ENCODE data around the gene CDYL2. TPM values are rescaled to one million over a fixed set of nuclear protein-coding genes. Genes with fewer than 3 reads are reported as not detected.

The CDYL2 gene, protein sequence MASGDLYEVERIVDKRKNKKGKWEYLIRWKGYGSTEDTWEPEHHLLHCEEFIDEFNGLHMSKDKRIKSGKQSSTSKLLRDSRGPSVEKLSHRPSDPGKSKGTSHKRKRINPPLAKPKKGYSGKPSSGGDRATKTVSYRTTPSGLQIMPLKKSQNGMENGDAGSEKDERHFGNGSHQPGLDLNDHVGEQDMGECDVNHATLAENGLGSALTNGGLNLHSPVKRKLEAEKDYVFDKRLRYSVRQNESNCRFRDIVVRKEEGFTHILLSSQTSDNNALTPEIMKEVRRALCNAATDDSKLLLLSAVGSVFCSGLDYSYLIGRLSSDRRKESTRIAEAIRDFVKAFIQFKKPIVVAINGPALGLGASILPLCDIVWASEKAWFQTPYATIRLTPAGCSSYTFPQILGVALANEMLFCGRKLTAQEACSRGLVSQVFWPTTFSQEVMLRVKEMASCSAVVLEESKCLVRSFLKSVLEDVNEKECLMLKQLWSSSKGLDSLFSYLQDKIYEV
- total RNA-seq = 5.7 TPM

DNA sequence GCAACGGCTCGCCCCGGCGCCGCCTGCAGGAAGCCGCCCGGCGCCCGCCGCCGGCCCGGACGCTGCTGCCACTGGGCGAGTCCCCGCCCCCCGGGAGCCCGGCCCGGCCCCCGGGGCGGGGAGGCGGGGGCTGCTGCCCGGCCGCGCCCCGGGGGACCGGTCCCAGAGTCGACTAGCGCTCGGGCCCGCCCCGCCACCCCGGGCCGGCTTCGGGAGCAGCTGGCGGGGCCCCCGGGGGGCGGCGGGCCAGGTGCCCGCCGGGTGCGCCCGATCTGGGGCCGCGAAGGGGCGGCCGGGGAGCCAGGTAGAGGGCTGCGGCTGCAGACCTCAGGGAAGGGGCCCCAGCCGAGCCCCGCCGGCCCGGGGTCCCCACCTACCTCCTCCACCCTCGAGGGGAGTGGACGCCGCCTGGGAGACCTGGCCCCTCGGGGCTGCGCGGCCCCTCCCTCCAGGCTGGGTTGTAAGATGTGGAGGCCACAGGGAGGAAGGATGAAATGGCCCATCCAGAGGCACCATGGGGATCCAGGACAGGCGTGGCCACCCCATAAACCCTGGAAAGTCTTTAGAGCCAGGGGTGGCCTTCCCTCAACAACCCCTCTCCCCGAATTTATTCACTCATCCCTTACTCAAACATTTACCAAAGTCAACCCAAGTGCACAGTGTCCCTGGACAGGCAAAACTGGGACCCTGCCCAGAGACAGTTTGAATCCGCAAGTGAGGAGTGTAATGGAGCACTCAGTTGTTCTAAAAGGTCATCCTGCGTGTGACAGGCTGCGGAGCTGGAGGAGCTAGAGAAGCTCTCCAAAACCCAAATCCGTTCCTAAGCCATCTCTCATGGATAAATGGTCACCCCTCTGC lies at the start of gene CDYL2:
Gene CDYL2, minus strand, starts transcription at position 73 of the 858 bp plus-strand sequence. CDS start 425 bp downstream, outside the sequence.
- ATAC-seq (no peak), DNase-seq (ENCODE audit: low spot score) (no peak)
- intact Hi-C loops (cut with DNase I) = loop anchor here (5.0 kb wide), 1 partner anchor 1857 kb away; no protein-coding TSS in a partner anchor

DNA sequence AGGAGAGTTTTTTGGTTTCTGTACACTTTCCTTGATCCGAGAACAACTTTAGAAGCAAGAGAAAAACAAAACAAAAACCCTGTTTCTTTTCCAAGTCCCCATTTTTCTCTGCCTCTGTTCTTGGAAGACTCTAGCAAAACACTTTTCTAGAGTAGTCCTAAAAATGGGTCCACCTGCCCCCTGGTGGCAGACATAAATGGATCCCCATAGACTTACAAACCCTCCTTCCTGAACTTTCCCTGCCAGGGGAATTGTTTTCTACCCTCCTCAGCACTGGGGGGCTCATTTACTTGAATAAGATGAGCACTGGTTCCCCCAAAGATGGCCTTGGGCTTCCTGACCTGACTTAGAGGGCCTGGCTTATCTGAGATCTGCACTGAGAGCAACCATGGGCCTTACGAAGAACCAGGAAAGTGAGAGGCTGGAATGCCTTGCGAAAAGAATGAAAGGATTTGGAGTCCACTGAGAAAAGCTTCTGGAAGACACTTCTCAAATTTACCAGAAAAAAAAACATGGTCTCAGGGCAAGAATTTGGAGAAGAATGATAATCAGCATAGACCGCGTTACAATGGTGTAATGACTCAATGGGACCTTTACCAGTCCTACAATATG lies 48.0 kb upstream of the CDYL2 start:
- DNase-seq (ENCODE audit: low spot score) (no peak), ATAC-seq (no peak)
- intact Hi-C loops (cut with DNase I) = no loop called here

- DNase-seq (ENCODE audit: low spot score) = no peak
- ATAC-seq = no peak
- intact Hi-C loops (cut with DNase I) = no loop called here
Measured at GRCh38 chr16:80851831-80852230, 47.4 kb upstream of the CDYL2 start.

DNA sequence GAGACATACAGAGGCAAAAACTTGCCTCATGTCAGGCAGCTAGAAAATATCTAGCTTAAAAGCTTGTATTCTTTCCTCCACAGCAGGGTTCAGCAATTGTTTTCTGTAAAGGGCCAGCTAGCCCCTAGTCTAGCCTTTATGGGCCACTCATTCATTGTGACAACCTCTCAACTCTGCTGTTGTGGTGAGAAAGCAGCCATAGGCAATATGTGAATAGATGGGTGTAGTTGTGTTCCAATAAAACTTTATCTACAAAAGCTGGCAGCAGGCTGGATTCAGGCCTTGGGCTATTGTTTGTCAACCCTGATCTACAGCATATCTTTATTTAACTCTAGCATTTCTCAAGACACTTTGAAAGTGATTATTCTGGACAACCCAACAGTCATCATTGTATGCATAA lies 46.4 kb upstream of the CDYL2 start:
- intact Hi-C loops (cut with DNase I) = no loop called here
- ATAC-seq (no peak), DNase-seq (ENCODE audit: low spot score) (no peak)

DNA sequence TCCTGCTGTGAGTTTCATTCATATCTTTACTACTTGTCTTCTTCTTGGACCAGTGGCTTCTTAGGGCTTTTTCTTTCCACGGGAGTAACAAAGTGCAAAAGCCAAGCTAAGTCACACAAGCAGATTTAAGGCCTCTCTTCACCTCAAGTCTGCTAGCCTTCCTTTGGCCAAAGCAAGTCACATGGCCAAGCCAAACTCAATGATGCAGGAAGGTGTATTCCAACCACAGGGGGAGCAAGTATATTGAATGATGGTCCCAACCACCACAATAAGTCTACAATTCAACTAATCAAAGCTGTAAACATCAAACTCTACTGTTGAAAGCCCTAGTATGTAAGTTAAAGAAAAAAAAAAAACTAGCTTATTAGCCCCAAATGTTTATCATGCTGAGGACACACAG lies 44.5 kb upstream of the CDYL2 start:
- DNase-seq (ENCODE audit: low spot score) (no peak), ATAC-seq (no peak)
- intact Hi-C loops (cut with DNase I) = no loop called here

GRCh38 chr16:80846680-80847079 lies 42.3 kb upstream of the CDYL2 start:
- intact Hi-C loops (cut with DNase I) = no loop called here
- ATAC-seq = no peak
- no peak for DNase-seq (ENCODE audit: low spot score)

- intact Hi-C loops (cut with DNase I) = no loop called here
- DNase-seq (ENCODE audit: low spot score) = no peak
- ATAC-seq = no peak
Measured at GRCh38 chr16:80846275-80846674, 41.9 kb upstream of the CDYL2 start.

- intact Hi-C loops (cut with DNase I) = no loop called here
- no peak for DNase-seq (ENCODE audit: low spot score)
- no peak for ATAC-seq
Measured at GRCh38 chr16:80844395-80844794, 40.0 kb upstream of the CDYL2 start.

- ATAC-seq = no peak
- intact Hi-C loops (cut with DNase I) = no loop called here
- DNase-seq (ENCODE audit: low spot score) = no peak
Measured at GRCh38 chr16:80841231-80841630, 36.8 kb upstream of the CDYL2 start.

- DNase-seq (ENCODE audit: low spot score) = no peak
- no peak for ATAC-seq
- intact Hi-C loops (cut with DNase I) = no loop called here
Measured at GRCh38 chr16:80837533-80838147, 33.2 kb upstream of the CDYL2 start.

DNA sequence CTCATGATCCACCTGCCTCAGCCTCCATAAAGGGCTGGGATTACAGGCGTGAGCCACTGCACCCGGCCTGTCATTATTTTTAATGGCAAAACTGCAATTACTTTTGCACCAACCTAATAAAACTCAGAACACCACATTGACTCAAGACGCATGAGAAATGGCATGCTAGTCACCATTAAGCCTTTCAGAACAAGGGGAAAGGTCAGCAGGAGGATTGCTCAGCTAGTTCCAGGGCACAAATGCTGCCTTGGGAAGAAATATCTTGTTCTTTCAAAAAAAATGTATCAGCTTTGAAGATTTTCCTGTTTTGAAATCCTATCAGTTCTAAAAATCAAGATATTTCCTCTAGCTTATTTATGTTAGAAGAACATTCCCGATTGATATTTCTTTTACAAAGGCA lies 32.4 kb upstream of the CDYL2 start:
- ATAC-seq = no peak
- no peak for DNase-seq (ENCODE audit: low spot score)
- intact Hi-C loops (cut with DNase I) = no loop called here

GRCh38 chr16:80836202-80836601 lies 31.8 kb upstream of the CDYL2 start:
- no peak for DNase-seq (ENCODE audit: low spot score)
- intact Hi-C loops (cut with DNase I) = no loop called here
- no peak for ATAC-seq

DNA sequence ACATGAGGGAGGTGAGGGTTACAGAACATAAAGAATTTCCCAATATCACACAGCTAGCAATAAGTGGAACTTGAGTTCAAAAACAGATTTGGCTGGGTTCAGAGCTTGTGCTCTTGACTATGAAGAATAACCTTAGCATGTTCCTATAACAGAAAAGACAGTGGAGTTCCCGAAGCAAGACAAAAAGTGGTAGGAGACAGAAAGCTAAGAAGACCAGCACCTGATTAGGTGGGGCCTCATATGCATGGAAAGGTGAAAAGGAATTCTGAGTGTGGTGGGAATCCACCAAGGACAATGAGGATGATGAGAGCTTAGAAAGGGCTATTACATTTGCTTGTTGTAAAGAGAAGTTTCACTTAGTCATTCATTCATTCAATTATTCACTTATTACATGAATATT lies 26.6 kb upstream of the CDYL2 start:
- intact Hi-C loops (cut with DNase I) = no loop called here
- ATAC-seq = no peak

DNA sequence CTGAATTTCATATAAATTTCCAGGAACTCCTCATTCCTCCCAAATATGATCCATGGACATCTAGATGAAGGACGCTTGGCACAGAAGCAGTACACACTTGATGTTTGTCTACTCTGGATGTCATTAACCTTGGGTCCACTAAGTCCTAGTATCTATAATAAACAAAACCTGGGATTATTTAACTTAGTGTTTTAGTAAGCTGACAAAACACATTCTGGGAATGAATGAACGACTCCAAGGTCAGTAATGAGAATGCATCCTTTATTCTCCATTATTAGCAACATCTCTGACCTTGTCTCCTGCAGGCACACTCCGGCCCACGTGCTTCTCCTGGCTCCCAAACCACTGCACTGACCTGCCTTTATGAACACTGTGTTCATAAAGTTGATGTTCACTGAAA lies 24.1 kb upstream of the CDYL2 start:
- DNase-seq (ENCODE audit: low spot score) (no peak), ATAC-seq (no peak)
- intact Hi-C loops (cut with DNase I) = no loop called here

More for the DNA sequence above, 26.6 kb upstream of the CDYL2 start:
- no peak for DNase-seq (ENCODE audit: low spot score)

DNA sequence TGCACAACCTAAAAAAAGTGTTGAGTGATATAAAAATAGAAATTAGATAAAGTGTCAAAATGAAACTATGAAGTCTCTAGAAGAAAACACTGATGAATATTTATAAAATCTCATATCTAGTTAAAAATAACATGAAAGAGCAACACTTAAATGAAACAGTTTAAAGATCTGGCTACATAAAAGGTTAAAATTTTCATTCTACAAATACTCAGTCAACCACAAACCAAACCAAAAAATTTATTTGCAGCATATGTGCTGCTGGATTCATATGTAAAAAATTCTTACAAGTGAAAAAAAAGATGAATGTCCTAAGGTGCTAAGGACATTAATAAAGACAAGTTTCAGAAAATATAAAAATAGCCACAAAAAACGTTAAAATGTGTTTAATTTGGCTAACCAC lies 22.6 kb upstream of the CDYL2 start:
- no peak for ATAC-seq
- DNase-seq (ENCODE audit: low spot score) = no peak
- intact Hi-C loops (cut with DNase I) = no loop called here

DNA sequence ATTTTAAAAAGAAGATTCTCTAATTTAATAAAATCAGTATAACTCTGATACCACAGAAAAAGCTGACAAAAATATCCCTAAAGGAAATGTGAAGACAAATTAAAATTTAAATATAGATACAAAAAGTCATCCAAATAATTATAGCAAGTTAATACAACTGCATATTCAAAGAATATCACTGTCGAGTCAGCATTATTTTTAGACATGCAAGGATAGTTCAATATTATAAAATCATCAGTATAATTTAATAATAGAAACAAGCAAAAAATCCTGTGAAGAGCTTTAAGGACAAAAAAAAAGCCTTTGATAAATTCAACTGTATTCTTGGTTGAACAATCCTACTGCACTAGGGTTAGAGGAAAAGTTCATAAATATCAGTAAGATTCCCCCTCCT lies 21.0 kb upstream of the CDYL2 start:
- intact Hi-C loops (cut with DNase I) = no loop called here
- ATAC-seq (no peak), DNase-seq (ENCODE audit: low spot score) (no peak)

- DNase-seq (ENCODE audit: low spot score) (no peak), ATAC-seq (no peak)
- intact Hi-C loops (cut with DNase I) = no loop called here
Measured at GRCh38 chr16:80824623-80825364, 20.4 kb upstream of the CDYL2 start.

DNA sequence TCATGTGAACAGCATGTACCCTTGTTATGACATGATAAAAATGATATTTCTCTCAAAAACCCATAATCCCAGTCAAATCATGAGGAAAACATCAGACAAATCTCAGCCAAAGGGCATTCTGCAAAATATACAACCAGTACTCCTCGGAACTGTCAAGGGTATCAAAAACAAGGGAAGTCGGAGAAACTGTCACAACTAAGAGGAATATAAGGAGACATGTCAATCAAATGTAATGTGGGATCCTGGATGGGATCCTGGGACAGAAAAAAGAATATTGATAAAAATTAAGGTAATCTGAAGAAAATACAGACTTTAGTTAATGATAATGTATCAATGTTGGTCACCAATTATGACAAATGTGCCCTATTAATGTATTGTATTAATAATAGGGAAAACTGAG lies 15.6 kb upstream of the CDYL2 start:
- no peak for DNase-seq (ENCODE audit: low spot score)
- intact Hi-C loops (cut with DNase I) = no loop called here
- no peak for ATAC-seq

DNA sequence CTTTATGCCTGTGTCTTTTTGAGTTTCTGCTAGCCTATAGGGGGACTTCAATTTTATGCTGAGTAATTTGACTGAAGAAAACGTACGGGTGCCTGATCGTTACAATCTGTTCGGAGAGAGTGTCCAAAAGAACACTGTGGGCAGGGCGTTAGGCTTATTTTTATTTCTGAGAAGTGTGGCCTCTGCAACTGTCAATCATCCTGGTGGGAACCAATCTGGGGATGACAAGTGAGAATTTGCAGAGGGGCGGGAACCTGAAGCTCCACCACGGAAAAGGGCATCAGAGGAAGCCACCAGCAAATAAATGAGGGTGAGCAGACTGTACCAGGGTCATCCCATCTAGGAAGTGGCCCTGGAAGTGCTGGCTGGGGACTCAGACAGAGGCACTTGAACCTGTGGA lies 12.0 kb upstream of the CDYL2 start:
- no peak for DNase-seq (ENCODE audit: low spot score)
- intact Hi-C loops (cut with DNase I) = no loop called here
- ATAC-seq = no peak
